GM21390 (cell line): Measurements from ENCODE around the gene DENND1B.

Experiments
- ATAC-seq: cut with Tn5 transposase; IDR thresholded peaks from one replicate; pipeline ENCODE4 v1.9.1; 2021; ENCODE audit not compliant: unreplicated experiment

Gene DENND1B

GRCh38 chr1:197472141-197472540 lies 303.1 kb downstream of the DENND1B start:
- no peak for ATAC-seq

GRCh38 chr1:197471248-197471985 lies 303.9 kb downstream of the DENND1B start:
- ATAC-seq: no peak

GRCh38 chr1:197470330-197470729 lies 304.9 kb downstream of the DENND1B start:
- ATAC-seq: no peak

GRCh38 chr1:197469620-197470210 lies 305.6 kb downstream of the DENND1B start:
- ATAC-seq: no peak

GRCh38 chr1:197468543-197469175 lies 306.6 kb downstream of the DENND1B start:
- no peak for ATAC-seq

GRCh38 chr1:197467881-197468280 lies 307.4 kb downstream of the DENND1B start:
- ATAC-seq: no peak

- ATAC-seq: no peak
Measured at GRCh38 chr1:197466813-197467212, 308.5 kb downstream of the DENND1B start.

- no peak for ATAC-seq
Measured at GRCh38 chr1:197465528-197466327, 309.6 kb downstream of the DENND1B start.

- no peak for ATAC-seq
Measured at GRCh38 chr1:197464044-197464443, 311.2 kb downstream of the DENND1B start.

- ATAC-seq: no peak
Measured at GRCh38 chr1:197463142-197463541, 312.1 kb downstream of the DENND1B start.

- ATAC-seq: no peak
Measured at GRCh38 chr1:197462539-197462938, 312.7 kb downstream of the DENND1B start.
